A673 (cell line): ENCODE measurements around the gene CNPPD1. TPM values are rescaled to one million over a fixed set of nuclear protein-coding genes. Genes with fewer than 3 reads are reported as not detected.

ENCODE experiments used
- BruUV-seq: library from RNA; stranded (reverse); fragments of 400-500 nt; replicated peaks from 2 replicates; lab custom pipeline; 2021; lab: Mats Ljungman, UMichigan
- CTCF ChIA-PET: fragments of 300-600 bp; sonication (Branson Sonifier 250); formaldehyde crosslinking; loops from one replicate; lab custom pipeline; 2022; ENCODE audit warnings: antibody characterized with exemption; lab: Charles Lee
- POLR2A ChIA-PET: fragments of 300-600 bp; sonication (Branson Sonifier 250); formaldehyde crosslinking; loops from one replicate; lab custom pipeline; 2022; ENCODE audit warnings: antibody characterized with exemption; ENCODE audit not compliant: low non-redundant PET; lab: Charles Lee
- DNase-seq: peaks from one replicate; pipeline ENCODE4 v3.0.0-alpha.2; 2015; ENCODE audit warnings: low spot score
- H3K27ac ChIP-seq: fragments of 200-600 bp; sonication (generic); 2 replicates; pipeline ENCODE4 v1.5.1; 2016; ENCODE audit warnings: mixed run types, low read depth, mild to moderate bottlenecking, mixed read lengths, antibody characterized with exemption, low read length; ENCODE audit not compliant: poor library complexity, severe bottlenecking
- H3K27me3 ChIP-seq: fragments of 200-600 bp; sonication (generic); replicated peaks from 2 replicates; pipeline ENCODE4 v1.6.1; 2017; ENCODE audit warnings: mixed run types, low read depth, mild to moderate bottlenecking, mixed read lengths, antibody characterized with exemption, low read length; ENCODE audit not compliant: insufficient read depth, poor library complexity
- H3K36me3 ChIP-seq: fragments of 200-600 bp; sonication (generic); 2 replicates; pipeline ENCODE4 v1.6.1; 2016; ENCODE audit warnings: mixed run types, mild to moderate bottlenecking, mixed read lengths, antibody characterized with exemption, low read length; ENCODE audit not compliant: insufficient read depth, poor library complexity, severe bottlenecking
- H3K4me1 ChIP-seq: fragments of 200-600 bp; sonication (generic); 2 replicates; pipeline ENCODE4 v1.6.1; 2017; ENCODE audit warnings: mixed run types, mild to moderate bottlenecking, mixed read lengths, antibody characterized with exemption, low read length; ENCODE audit not compliant: insufficient read depth, poor library complexity, severe bottlenecking
- H3K4me3 ChIP-seq: fragments of 200-600 bp; sonication (generic); 2 replicates; pipeline ENCODE4 v1.5.1; 2016; ENCODE audit warnings: low read depth, mixed run types, mild to moderate bottlenecking, mixed read lengths, low read length; ENCODE audit not compliant: poor library complexity, severe bottlenecking
- H3K9me3 ChIP-seq: fragments of 200-600 bp; sonication (generic); 2 replicates; pipeline ENCODE4 v1.6.1; 2016; ENCODE audit warnings: mixed run types, low read depth, mild to moderate bottlenecking, mixed read lengths, antibody characterized with exemption, low read length; ENCODE audit not compliant: poor library complexity, severe bottlenecking
- EZH2 ChIP-seq: fragments of 200-600 bp; sonication (generic); IDR thresholded peaks from 2 replicates; pipeline ENCODE4 v1.6.1; 2017; ENCODE audit warnings: borderline replicate concordance, low read depth, mild to moderate bottlenecking, mixed read lengths, antibody characterized with exemption, low read length; ENCODE audit not compliant: poor library complexity, severe bottlenecking
- intact Hi-C: fragments of 100-400 bp; cut with micrococcal nuclease; formaldehyde crosslinking; loops from one replicate; pipeline ENCODE4 v1.10.0; 2022; ENCODE audit not compliant: unreplicated experiment
- total RNA-seq: library from RNA; stranded (reverse); gene quantifications from 2 replicates; pipeline ENCODE4 v1.2.3, GENCODE V29; 2021
- TF ChIP-seq, protein P1 (sequence below): fragments of 300-800, 200-600 bp; sonication (generic); conservative IDR thresholded peaks from 2 replicates; pipeline ENCODE4 v1.5.1; 2017; ENCODE audit warnings: low read depth, mild to moderate bottlenecking, antibody characterized with exemption, low read length, moderate library complexity, mixed read lengths

Gene CNPPD1
- total RNA-seq, 1 experiment from 2014 or later: 38.0 TPM

DNA sequence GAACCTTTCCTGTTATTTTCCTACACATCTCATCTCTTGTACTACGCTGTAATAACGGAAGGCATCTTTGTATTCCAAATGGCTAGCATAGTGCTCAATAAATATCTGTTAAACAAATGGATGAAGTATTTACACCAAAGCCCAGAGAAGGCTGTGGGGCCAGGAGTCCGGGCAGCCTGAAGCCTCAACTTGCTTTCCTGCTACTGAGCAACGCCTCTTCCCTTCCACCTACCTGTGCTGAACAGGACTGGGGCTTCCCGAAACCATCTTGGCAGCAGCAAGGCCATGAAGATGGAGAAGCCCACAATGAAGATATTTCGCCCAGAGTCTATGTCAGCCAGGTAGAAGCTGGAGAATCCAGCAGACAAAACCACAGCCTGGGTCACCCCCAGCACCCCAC lies 13.6 kb downstream of the CNPPD1 start:
- H3K27ac ChIP-seq: no peak overlapping the region
- ChIA-PET CTCF (no interaction called here), POLR2A (no interaction called here)
- peaks cover 4% of the 10 kb centered on the region for H3K4me1 ChIP-seq
- no peak for DNase-seq
- H3K9me3 ChIP-seq: no peaks in the 10 kb centered on the region
- no TSS peak for BruUV-seq
- intact Hi-C loops: loop anchor here (5.0 kb wide), 2 partner anchors 114 to 189 kb away; partner anchors contain the start of gene DNAJB2
- no peaks in the 10 kb centered on the region for H3K27me3 ChIP-seq
- no peak overlapping the region for H3K4me3 ChIP-seq
- no peaks in the 10 kb centered on the region for H3K36me3 ChIP-seq
- no peak for TF ChIP-seq EZH2
- TF ChIP-seq, protein P1, sequence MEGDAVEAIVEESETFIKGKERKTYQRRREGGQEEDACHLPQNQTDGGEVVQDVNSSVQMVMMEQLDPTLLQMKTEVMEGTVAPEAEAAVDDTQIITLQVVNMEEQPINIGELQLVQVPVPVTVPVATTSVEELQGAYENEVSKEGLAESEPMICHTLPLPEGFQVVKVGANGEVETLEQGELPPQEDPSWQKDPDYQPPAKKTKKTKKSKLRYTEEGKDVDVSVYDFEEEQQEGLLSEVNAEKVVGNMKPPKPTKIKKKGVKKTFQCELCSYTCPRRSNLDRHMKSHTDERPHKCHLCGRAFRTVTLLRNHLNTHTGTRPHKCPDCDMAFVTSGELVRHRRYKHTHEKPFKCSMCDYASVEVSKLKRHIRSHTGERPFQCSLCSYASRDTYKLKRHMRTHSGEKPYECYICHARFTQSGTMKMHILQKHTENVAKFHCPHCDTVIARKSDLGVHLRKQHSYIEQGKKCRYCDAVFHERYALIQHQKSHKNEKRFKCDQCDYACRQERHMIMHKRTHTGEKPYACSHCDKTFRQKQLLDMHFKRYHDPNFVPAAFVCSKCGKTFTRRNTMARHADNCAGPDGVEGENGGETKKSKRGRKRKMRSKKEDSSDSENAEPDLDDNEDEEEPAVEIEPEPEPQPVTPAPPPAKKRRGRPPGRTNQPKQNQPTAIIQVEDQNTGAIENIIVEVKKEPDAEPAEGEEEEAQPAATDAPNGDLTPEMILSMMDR: no peak

DNA sequence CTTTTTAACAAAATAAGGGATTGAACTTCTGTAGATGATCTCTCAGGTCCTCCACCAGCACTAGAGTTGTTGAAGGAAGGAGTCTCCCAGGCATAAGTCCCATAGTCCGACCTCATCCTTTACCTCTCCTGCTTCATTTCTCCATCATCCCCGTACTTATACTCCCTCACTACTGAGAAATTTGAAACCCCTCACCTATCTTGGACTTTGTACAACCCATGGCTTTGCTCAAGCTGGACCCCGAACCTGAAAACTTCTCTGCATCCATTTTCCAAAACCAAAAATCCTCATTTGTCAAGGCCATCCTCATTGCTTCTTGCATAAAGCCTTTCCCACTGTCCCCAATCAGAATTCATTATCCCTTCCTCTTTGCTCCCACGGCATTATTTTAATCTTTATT lies 15.6 kb downstream of the CNPPD1 start:
- no TSS peak for BruUV-seq
- ChIA-PET POLR2A (no interaction called here), CTCF (no interaction called here)
- Histone ChIP-seq H3K27me3 (no peaks in the 10 kb centered on the region), H3K4me3 (peak overlapping the region; percentile 68), H3K9me3 (no peaks in the 10 kb centered on the region), H3K27ac (no peak overlapping the region), H3K36me3 (no peaks in the 10 kb centered on the region), H3K4me1 (peaks cover 4% of the 10 kb centered on the region)
- no peak for DNase-seq
- TF ChIP-seq EZH2: no peak
- TF ChIP-seq, protein P1: no peak
- intact Hi-C loops: loop anchor here (5.0 kb wide), 2 partner anchors 116 to 191 kb away; partner anchors contain the start of gene DNAJB2

DNA sequence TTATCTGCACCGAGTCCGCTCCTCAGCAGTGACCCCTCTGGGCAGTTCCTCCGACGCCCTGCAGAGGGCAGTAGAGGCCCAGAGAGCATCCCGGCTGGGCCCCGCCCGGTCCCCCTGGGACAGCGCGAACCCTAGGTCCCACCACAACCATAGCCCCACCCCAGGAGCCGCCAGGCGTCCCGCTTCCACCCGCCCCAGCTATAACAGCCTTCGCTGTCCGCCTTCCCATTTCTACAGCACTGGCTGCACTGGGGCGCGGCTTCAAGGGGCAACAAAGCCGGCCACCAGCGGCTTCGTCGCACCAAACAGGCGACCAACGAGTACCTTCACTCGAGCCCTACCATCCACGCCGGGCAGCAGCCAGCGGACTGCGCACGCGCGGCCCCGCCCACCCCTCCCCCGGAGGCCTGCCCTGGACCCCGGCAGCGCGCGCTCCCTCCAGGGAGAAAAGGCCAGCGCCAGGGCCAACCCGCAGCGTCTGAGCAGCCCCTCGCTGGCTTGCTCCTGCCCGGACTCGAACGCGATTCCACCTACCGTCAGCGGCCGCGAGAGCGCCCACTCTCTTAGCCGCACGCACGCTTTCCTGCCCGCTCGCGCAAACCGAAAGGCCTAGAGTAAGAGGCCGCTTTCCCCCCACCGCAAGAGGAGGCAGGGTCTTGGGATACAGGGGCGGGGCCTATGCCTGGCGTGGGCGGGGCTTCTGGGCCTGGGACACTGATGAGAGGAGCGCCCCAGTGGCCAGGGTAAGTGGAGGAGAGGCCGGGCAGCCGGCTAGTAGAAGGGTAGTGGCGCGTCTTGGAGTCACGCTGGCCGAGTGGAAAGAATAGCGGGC lies 16.3 kb downstream of the CNPPD1 start, which contains the start of gene NHEJ1:
Gene NHEJ1 (minus strand): TSS at position 630 of the 832 bp plus-strand sequence. CDS start 2,453 bp downstream, outside the sequence.
- ChIA-PET CTCF (interaction anchor here (0.6 to 1.0 kb wide), 2 partner anchors 99 to 135 kb away, joined by 4 read pairs; no protein-coding TSS in a partner anchor), POLR2A (no interaction called here)
- Histone ChIP-seq H3K27ac (peak within 1 kb of the TSS; percentile 89), H3K36me3 (no peaks in the 10 kb centered on the region), H3K4me3 (peak within 1 kb of the TSS; percentile 68), H3K27me3 (no peaks in the 10 kb centered on the region), H3K4me1 (peaks cover 4% of the 10 kb centered on the region), H3K9me3 (no peaks in the 10 kb centered on the region)
- intact Hi-C loops: loop anchor here (1.0 to 5.0 kb wide), 4 partner anchors 117 to 192 kb away; partner anchors contain the start of gene DNAJB2
- peak; percentile 92 for DNase-seq
- no TSS peak for BruUV-seq
- TF ChIP-seq EZH2: no peak
- TF ChIP-seq, protein P1: peak; percentile 98
